Right atrium auricular region (tissue), 2 donors: ENCODE results near the gene BTG4. TPM values are rescaled to one million over a fixed set of nuclear protein-coding genes. Genes with fewer than 3 reads are reported as not detected.

Experiments
- DNase-seq: peaks from one replicate; pipeline ENCODE4 v3.0.0-alpha.2; 2019; ENCODE audit warnings: low spot score
- H3K27ac ChIP-seq, 2 donors: fragments of 200-600 bp; sonication (generic); 1 replicate in 1 of 2; 2 replicates in 1 of 2; pipeline ENCODE4 v1.5.1; 2016 to 2019
- H3K27me3 ChIP-seq, 2 donors: fragments of 200-600 bp; sonication (generic); one replicate each; pipeline versions ENCODE4 v1.5.1 to v1.6.0; 2017 to 2019
- H3K36me3 ChIP-seq: fragments of 200-600 bp; sonication (generic); one replicate; pipeline ENCODE4 v1.5.1; 2016
- H3K4me1 ChIP-seq, 2 donors: fragments of 200-600 bp; sonication (generic); one replicate each; pipeline versions ENCODE4 v1.5.1 to v1.6.0; 2017 to 2019
- H3K4me3 ChIP-seq, 2 donors: fragments of 200-600 bp; sonication (generic); 1 replicate in 1 of 2; 2 replicates in 1 of 2; pipeline ENCODE4 v1.5.1; 2017 to 2019; ENCODE audit warnings: mild to moderate bottlenecking in 1 of 2, moderate library complexity in 1 of 2
- H3K9me3 ChIP-seq, 2 donors: fragments of 200-600 bp; sonication (generic); one replicate each; pipeline ENCODE4 v1.5.1; 2019
- CTCF ChIP-seq, 2 donors: fragments of 200-600 bp; sonication (generic); IDR thresholded peaks; one replicate each; pipeline ENCODE4 v1.5.1; 2019; ENCODE audit warnings: antibody characterized with exemption in 2 of 2
- total RNA-seq, 2 donors: library from RNA; depleted of rRNA; stranded (reverse); fragments of >200 nt; gene quantifications; one replicate each; pipeline ENCODE4 v1.1.0, GENCODE V29; 2016

Gene BTG4
- total RNA-seq, 2 donors from 2014 or later, result not detected

GRCh38 chr11:111483431-111483830 lies 28.8 kb downstream of the BTG4 start:
- no peaks in the 10 kb centered on the region for H3K4me1 ChIP-seq
- H3K27ac ChIP-seq, result no peak overlapping the region
- no peaks in the 10 kb centered on the region for H3K36me3 ChIP-seq
- no peak for DNase-seq
- no peak for TF ChIP-seq CTCF (IDR thresholded peaks at IDR 0.05)
- H3K27me3 ChIP-seq, result no peaks in the 10 kb centered on the region
- H3K9me3 ChIP-seq, result peaks cover 6 to 46% of the 10 kb centered on the region in 2 donors
- no peak overlapping the region for H3K4me3 ChIP-seq

- peak in 1 of 2 donors; percentile 30 for TF ChIP-seq CTCF (IDR thresholded peaks at IDR 0.05)
- DNase-seq, result no peak
- no peak overlapping the region for H3K4me3 ChIP-seq
- no peaks in the 10 kb centered on the region for H3K27me3 ChIP-seq
- H3K4me1 ChIP-seq, result no peaks in the 10 kb centered on the region
- H3K9me3 ChIP-seq, result peaks cover 6 to 34% of the 10 kb centered on the region in 2 donors
- H3K27ac ChIP-seq, result no peak overlapping the region
- no peaks in the 10 kb centered on the region for H3K36me3 ChIP-seq
These were observed 32.5 kb downstream of the BTG4 start for GRCh38 chr11:111479666-111480065.

- no peaks in the 10 kb centered on the region for H3K27me3 ChIP-seq
- no peak overlapping the region for H3K27ac ChIP-seq
- H3K9me3 ChIP-seq, result peaks cover 3 to 17% of the 10 kb centered on the region in 2 donors
- H3K36me3 ChIP-seq, result no peaks in the 10 kb centered on the region
- H3K4me1 ChIP-seq, result no peaks in the 10 kb centered on the region
- H3K4me3 ChIP-seq, result no peak overlapping the region
- TF ChIP-seq CTCF (IDR thresholded peaks at IDR 0.05), result no peak
- no peak for DNase-seq
These were observed 34.3 kb downstream of the BTG4 start for GRCh38 chr11:111477898-111478297.

- peaks cover 0 to 7% of the 10 kb centered on the region in 2 donors for H3K9me3 ChIP-seq
- H3K27ac ChIP-seq, result no peak overlapping the region
- H3K4me1 ChIP-seq, result no peaks in the 10 kb centered on the region
- DNase-seq, result no peak
- no peak for TF ChIP-seq CTCF (IDR thresholded peaks at IDR 0.05)
- no peaks in the 10 kb centered on the region for H3K36me3 ChIP-seq
- H3K4me3 ChIP-seq, result no peak overlapping the region
- no peaks in the 10 kb centered on the region for H3K27me3 ChIP-seq
These were observed 35.2 kb downstream of the BTG4 start for GRCh38 chr11:111476956-111477355.

GRCh38 chr11:111476366-111476765 lies 35.8 kb downstream of the BTG4 start:
- no peak for DNase-seq
- no peaks in the 10 kb centered on the region for H3K36me3 ChIP-seq
- no peak overlapping the region for H3K4me3 ChIP-seq
- no peaks in the 10 kb centered on the region for H3K4me1 ChIP-seq
- H3K9me3 ChIP-seq, result peaks cover 0 to 6% of the 10 kb centered on the region in 2 donors
- no peak overlapping the region for H3K27ac ChIP-seq
- H3K27me3 ChIP-seq, result no peaks in the 10 kb centered on the region
- TF ChIP-seq CTCF (IDR thresholded peaks at IDR 0.05), result no peak

GRCh38 chr11:111474432-111474831 lies 37.8 kb downstream of the BTG4 start:
- no peaks in the 10 kb centered on the region for H3K36me3 ChIP-seq
- no peaks in the 10 kb centered on the region for H3K4me1 ChIP-seq
- DNase-seq, result no peak

More at GRCh38 chr11:111474432-111474831, 37.8 kb downstream of the BTG4 start:
- H3K4me3 ChIP-seq, result no peak overlapping the region
- H3K27ac ChIP-seq, result no peak overlapping the region
- TF ChIP-seq CTCF (IDR thresholded peaks at IDR 0.05), result no peak
- no peaks in the 10 kb centered on the region for H3K27me3 ChIP-seq
- H3K9me3 ChIP-seq, result peaks cover 0 to 6% of the 10 kb centered on the region in 2 donors
